ENCODE results near the gene GALNT2. TPM values are rescaled to one million over a fixed set of nuclear protein-coding genes. Genes with fewer than 3 reads are reported as not detected.
A peak's percentile ranks its signal among the peaks of the same experiment; 100 is the strongest.

The GALNT2 gene
- polyA plus RNA-seq, 1 of the 3 experiments (the other 2 are of a cell fraction) = 118 TPM

DNA sequence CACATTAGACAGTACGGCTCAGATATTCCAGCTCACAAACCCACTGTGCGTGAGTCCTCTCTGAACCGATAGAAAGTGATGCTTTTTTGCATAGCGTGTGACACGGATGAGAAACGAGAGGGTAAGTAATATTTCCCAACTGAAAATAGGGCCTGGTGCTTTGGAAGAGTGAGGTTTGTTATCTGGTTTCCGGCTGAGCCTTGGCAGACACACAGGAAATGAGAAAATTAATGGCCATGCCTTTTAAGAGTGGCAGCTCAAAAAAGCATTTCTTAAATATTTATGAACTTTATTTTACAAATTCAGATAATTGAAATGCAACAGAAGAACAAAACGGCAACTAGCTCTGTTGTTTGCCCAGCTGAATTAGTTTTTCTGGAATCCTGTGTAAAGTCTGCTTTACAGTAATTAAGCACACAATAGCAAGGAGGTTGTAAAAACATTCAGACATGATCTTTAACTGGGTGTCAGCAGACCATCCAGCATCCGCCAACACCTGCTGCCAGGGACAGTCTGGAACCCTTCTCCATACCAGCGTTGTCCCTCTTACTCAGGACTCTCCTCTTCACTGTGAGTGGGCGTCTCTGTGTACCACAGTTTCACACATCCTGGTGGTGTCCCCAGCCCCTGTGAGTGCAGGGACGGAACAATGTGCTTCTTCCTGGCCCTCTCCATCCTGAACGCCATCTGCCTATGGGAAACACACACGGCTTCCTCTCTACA is 203.7 kb downstream of the GALNT2 start:
- POLR2A ChIA-PET = no interaction called here
- no peaks in the 10 kb centered on the region for H3K79me2 ChIP-seq (ENCODE audit: insufficient read depth)
- peaks cover 14 to 30% of the 10 kb centered on the region in 2 experiments for H3K36me3 ChIP-seq (replicated peaks in 1 of 2; ENCODE audit: control insufficient read depth in 1 of 2, insufficient read depth in 2 of 2, low read length in 1 of 2)
- H3F3A ChIP-seq (replicated peaks; ENCODE audit: insufficient read depth) = peaks cover 19% of the 10 kb centered on the region
- no peak overlapping the region for H3K9ac ChIP-seq
- peak overlapping the region; percentile 49 to 98; a peak in 3 of 4 replicates for H3K27ac ChIP-seq (ENCODE audit: low read depth in 2 of 2, low read length in 1 of 2)
- 58% methylated on average over 14 of the region's 14 CpGs for WGBS (ENCODE audit: low lambda C conversion rate)
- no peak overlapping the region for H3K4me3 ChIP-seq (ENCODE audit: low read depth in 2 of 2, low read length in 1 of 2)
- peak; percentile 70 for DNase-seq
- H2AFZ ChIP-seq (ENCODE audit: low read depth) = no peak overlapping the region
- no peaks in the 10 kb centered on the region for H3K27me3 ChIP-seq (ENCODE audit: insufficient read depth)
- 0 out of 2 replicates have a peak overlapping the region, but pooled peaks have one; percentile 43 for H3K4me2 ChIP-seq
- no peaks in the 10 kb centered on the region for H3K9me2 ChIP-seq
- H4K20me1 ChIP-seq (ENCODE audit: insufficient read depth) = no peaks in the 10 kb centered on the region
- no peaks in the 10 kb centered on the region for H3K9me3 ChIP-seq
- H3K4me1 ChIP-seq (ENCODE audit: control insufficient read depth in 1 of 2, insufficient read depth in 2 of 2, low read depth in 1 of 2, low read length in 1 of 2) = peaks cover 9 to 43% of the 10 kb centered on the region in 2 experiments; a peak in 3 of 4 replicates
- CTCF ChIA-PET = interaction anchor here (0.8 to 2.3 kb wide), 7 partner anchors 12 to 610 kb away, joined by 3 to 7 read pairs (median 4); no protein-coding TSS in a partner anchor
- TF ChIP-seq NRF1 (IDR thresholded peaks at IDR 0.05; ENCODE audit: low read depth, low read length) = no peak
- TF ChIP-seq SIN3A (IDR thresholded peaks at IDR 0.05; ENCODE audit: borderline replicate concordance, low read depth, low read length) = no peak
- TF ChIP-seq, protein P1, sequence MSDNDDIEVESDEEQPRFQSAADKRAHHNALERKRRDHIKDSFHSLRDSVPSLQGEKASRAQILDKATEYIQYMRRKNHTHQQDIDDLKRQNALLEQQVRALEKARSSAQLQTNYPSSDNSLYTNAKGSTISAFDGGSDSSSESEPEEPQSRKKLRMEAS (IDR thresholded peaks at IDR 0.05; ENCODE audit: low read depth) = no peak
- TF ChIP-seq, protein P2, sequence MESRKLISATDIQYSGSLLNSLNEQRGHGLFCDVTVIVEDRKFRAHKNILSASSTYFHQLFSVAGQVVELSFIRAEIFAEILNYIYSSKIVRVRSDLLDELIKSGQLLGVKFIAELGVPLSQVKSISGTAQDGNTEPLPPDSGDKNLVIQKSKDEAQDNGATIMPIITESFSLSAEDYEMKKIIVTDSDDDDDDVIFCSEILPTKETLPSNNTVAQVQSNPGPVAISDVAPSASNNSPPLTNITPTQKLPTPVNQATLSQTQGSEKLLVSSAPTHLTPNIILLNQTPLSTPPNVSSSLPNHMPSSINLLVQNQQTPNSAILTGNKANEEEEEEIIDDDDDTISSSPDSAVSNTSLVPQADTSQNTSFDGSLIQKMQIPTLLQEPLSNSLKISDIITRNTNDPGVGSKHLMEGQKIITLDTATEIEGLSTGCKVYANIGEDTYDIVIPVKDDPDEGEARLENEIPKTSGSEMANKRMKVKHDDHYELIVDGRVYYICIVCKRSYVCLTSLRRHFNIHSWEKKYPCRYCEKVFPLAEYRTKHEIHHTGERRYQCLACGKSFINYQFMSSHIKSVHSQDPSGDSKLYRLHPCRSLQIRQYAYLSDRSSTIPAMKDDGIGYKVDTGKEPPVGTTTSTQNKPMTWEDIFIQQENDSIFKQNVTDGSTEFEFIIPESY (IDR thresholded peaks at IDR 0.05; ENCODE audit: borderline replicate concordance, low read depth) = no peak
- TF ChIP-seq, protein P3, sequence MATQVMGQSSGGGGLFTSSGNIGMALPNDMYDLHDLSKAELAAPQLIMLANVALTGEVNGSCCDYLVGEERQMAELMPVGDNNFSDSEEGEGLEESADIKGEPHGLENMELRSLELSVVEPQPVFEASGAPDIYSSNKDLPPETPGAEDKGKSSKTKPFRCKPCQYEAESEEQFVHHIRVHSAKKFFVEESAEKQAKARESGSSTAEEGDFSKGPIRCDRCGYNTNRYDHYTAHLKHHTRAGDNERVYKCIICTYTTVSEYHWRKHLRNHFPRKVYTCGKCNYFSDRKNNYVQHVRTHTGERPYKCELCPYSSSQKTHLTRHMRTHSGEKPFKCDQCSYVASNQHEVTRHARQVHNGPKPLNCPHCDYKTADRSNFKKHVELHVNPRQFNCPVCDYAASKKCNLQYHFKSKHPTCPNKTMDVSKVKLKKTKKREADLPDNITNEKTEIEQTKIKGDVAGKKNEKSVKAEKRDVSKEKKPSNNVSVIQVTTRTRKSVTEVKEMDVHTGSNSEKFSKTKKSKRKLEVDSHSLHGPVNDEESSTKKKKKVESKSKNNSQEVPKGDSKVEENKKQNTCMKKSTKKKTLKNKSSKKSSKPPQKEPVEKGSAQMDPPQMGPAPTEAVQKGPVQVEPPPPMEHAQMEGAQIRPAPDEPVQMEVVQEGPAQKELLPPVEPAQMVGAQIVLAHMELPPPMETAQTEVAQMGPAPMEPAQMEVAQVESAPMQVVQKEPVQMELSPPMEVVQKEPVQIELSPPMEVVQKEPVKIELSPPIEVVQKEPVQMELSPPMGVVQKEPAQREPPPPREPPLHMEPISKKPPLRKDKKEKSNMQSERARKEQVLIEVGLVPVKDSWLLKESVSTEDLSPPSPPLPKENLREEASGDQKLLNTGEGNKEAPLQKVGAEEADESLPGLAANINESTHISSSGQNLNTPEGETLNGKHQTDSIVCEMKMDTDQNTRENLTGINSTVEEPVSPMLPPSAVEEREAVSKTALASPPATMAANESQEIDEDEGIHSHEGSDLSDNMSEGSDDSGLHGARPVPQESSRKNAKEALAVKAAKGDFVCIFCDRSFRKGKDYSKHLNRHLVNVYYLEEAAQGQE (IDR thresholded peaks at IDR 0.05; ENCODE audit: low read depth, low read length) = no peak
- TF ChIP-seq RAD21 (IDR thresholded peaks at IDR 0.05; ENCODE audit: low read length) = no peak
- TF ChIP-seq, protein P4, sequence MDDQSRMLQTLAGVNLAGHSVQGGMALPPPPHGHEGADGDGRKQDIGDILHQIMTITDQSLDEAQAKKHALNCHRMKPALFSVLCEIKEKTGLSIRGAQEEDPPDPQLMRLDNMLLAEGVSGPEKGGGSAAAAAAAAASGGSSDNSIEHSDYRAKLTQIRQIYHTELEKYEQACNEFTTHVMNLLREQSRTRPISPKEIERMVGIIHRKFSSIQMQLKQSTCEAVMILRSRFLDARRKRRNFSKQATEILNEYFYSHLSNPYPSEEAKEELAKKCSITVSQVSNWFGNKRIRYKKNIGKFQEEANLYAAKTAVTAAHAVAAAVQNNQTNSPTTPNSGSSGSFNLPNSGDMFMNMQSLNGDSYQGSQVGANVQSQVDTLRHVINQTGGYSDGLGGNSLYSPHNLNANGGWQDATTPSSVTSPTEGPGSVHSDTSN (IDR thresholded peaks at IDR 0.05) = peak; percentile 62
- no peak for TF ChIP-seq GABPA (IDR thresholded peaks at IDR 0.05; ENCODE audit: low read depth)
- TF ChIP-seq TAF1 (IDR thresholded peaks at IDR 0.05; ENCODE audit: borderline replicate concordance, low read depth, low read length) = no peak
- TF ChIP-seq FOXM1 (IDR thresholded peaks at IDR 0.05; ENCODE audit: low read depth) = no peak
- no peak for TF ChIP-seq POLR2AphosphoS5 (IDR thresholded peaks at IDR 0.05; ENCODE audit: low read depth, low read length)
- TF ChIP-seq ELF1 (IDR thresholded peaks at IDR 0.05) = no peak
- TF ChIP-seq JUND (IDR thresholded peaks at IDR 0.05) = no peak
- TF ChIP-seq CHD2 (IDR thresholded peaks at IDR 0.05; ENCODE audit: low read length, partially characterized antibody) = peak; percentile 41
- TF ChIP-seq MXI1 (IDR thresholded peaks at IDR 0.05; ENCODE audit: low read depth, low read length) = peak; percentile 58
- TF ChIP-seq MEF2A (IDR thresholded peaks at IDR 0.05; ENCODE audit: borderline replicate concordance, low read depth) = no peak
- TF ChIP-seq TCF12 (IDR thresholded peaks at IDR 0.05) = peak; percentile 27; the same call in 1 of the 2 replicates
- TF ChIP-seq, protein P5, sequence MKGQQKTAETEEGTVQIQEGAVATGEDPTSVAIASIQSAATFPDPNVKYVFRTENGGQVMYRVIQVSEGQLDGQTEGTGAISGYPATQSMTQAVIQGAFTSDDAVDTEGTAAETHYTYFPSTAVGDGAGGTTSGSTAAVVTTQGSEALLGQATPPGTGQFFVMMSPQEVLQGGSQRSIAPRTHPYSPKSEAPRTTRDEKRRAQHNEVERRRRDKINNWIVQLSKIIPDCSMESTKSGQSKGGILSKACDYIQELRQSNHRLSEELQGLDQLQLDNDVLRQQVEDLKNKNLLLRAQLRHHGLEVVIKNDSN (IDR thresholded peaks at IDR 0.05; ENCODE audit: borderline replicate concordance, low read depth) = no peak
- TF ChIP-seq GATA2 (CRISPR knock-in tag; IDR thresholded peaks at IDR 0.05) = 0 out of 2 replicates have a peak, but pooled peaks have one; percentile 19
- no peak for TF ChIP-seq SMC3 (IDR thresholded peaks at IDR 0.05; ENCODE audit: low read depth, low read length)
- no peak for TF ChIP-seq RXRA (IDR thresholded peaks at IDR 0.05; ENCODE audit: borderline replicate concordance, low read depth)
- TF ChIP-seq, protein P6, sequence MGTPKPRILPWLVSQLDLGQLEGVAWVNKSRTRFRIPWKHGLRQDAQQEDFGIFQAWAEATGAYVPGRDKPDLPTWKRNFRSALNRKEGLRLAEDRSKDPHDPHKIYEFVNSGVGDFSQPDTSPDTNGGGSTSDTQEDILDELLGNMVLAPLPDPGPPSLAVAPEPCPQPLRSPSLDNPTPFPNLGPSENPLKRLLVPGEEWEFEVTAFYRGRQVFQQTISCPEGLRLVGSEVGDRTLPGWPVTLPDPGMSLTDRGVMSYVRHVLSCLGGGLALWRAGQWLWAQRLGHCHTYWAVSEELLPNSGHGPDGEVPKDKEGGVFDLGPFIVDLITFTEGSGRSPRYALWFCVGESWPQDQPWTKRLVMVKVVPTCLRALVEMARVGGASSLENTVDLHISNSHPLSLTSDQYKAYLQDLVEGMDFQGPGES (IDR thresholded peaks at IDR 0.05; ENCODE audit: low read depth, low read length) = no peak
- TF ChIP-seq RCOR1 (IDR thresholded peaks at IDR 0.05; ENCODE audit: low read length) = no peak; the same call in none of the 2 replicates
- no peak for TF ChIP-seq NFIC (IDR thresholded peaks at IDR 0.05; ENCODE audit: borderline replicate concordance)
- TF ChIP-seq FOSL2 (IDR thresholded peaks at IDR 0.05; ENCODE audit: borderline replicate concordance, low read depth) = no peak
- TF ChIP-seq EZH2phosphoT487 (IDR thresholded peaks at IDR 0.05; ENCODE audit: borderline replicate concordance, low read depth) = no peak
